Adrenal gland (tissue), 5 donors: ENCODE results near the gene APBB2.

Experiments used
- POLR2A ChIP-seq, 2 donors: fragments of 450-650 bp; IDR thresholded peaks; one replicate each; pipeline ENCODE4 v1.6.1; 2017; ENCODE audit warnings: antibody characterized with exemption in 2 of 2, mild to moderate bottlenecking in 2 of 2, moderate library complexity in 1 of 2
- TF ChIP-seq, protein P1 (sequence below), 6 experiments: fragments of 450-650 bp in 4 of 6; fragments of 200-600 bp in 2 of 6; sonication (generic) in 1 of 6; IDR thresholded peaks; 1 replicate in 5 of 6; 2 replicates in 1 of 6; pipeline versions ENCODE4 v1.5.1 to v1.8.0; 2016 to 2021; ENCODE audit warnings: antibody characterized with exemption in 6 of 6, mild to moderate bottlenecking in 2 of 6, moderate library complexity in 1 of 6
- donor health status: DM: no; HTN: no; CAD: no.

DNA sequence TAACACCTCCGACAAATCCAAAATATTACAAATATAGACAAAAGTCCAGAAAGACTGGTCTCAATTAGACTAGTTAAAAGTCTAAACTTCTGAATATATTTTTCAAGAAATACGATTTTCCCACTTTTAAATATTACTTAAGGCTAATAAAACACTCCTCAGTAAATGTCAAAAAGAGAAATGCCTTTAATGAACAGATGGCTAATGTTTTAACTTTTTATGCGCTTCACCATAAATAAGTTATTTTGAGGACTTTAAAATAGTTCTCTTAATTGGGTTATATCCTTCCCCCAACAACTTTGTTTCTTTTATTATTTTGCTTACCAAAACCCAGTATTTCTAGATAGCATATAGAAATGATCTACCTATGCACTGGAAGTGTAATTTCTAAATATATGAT is 201.4 kb downstream of the APBB2 start:
- TF ChIP-seq, protein P1, sequence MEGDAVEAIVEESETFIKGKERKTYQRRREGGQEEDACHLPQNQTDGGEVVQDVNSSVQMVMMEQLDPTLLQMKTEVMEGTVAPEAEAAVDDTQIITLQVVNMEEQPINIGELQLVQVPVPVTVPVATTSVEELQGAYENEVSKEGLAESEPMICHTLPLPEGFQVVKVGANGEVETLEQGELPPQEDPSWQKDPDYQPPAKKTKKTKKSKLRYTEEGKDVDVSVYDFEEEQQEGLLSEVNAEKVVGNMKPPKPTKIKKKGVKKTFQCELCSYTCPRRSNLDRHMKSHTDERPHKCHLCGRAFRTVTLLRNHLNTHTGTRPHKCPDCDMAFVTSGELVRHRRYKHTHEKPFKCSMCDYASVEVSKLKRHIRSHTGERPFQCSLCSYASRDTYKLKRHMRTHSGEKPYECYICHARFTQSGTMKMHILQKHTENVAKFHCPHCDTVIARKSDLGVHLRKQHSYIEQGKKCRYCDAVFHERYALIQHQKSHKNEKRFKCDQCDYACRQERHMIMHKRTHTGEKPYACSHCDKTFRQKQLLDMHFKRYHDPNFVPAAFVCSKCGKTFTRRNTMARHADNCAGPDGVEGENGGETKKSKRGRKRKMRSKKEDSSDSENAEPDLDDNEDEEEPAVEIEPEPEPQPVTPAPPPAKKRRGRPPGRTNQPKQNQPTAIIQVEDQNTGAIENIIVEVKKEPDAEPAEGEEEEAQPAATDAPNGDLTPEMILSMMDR (IDR thresholded peaks at IDR 0.05), result no peak
- TF ChIP-seq POLR2A (IDR thresholded peaks at IDR 0.05), result no peak
